RPMI8226 (cell line): ENCODE data around the gene PRSS1.

Source experiments
- DNase-seq: peaks from one replicate; pipeline ENCODE4 v3.0.0-alpha.2; 2015

PRSS1 gene

GRCh38 chr7:142796001-142796500 is 46.8 kb downstream of the PRSS1 start:
- no peak for DNase-seq

- DNase-seq = no peak
Observed at GRCh38 chr7:142796501-142797390, 47.5 kb downstream of the PRSS1 start.

GRCh38 chr7:142797391-142798377 is 48.4 kb downstream of the PRSS1 start:
- DNase-seq = no peak

- DNase-seq = no peak
Observed at GRCh38 chr7:142798451-142799436, 49.5 kb downstream of the PRSS1 start.

GRCh38 chr7:142799437-142799835 is 50.2 kb downstream of the PRSS1 start:
- DNase-seq = no peak

- no peak for DNase-seq
Observed at GRCh38 chr7:142800088-142800487, 50.8 kb downstream of the PRSS1 start.

- DNase-seq = no peak
Observed at GRCh38 chr7:142800699-142801260, 51.5 kb downstream of the PRSS1 start.

- no peak for DNase-seq
Observed at GRCh38 chr7:142801601-142802295, 52.5 kb downstream of the PRSS1 start.

- no peak for DNase-seq
Observed at GRCh38 chr7:142802301-142802700, 53.0 kb downstream of the PRSS1 start.
